Activated CD8-positive, alpha-beta T cell treated with anti-CD3 and anti-CD28 coated beads for 36 hours (primary cell): Measurements from ENCODE around the gene GRK5. TPM values are rescaled to one million over a fixed set of nuclear protein-coding genes. Genes with fewer than 3 reads are reported as not detected.
"Not testable (repeated sequence)": the region's sequence is repeated elsewhere in the genome, so short reads cannot be mapped to it uniquely, and the experiment has no call there.

Experiments used
- ATAC-seq: fragments of 200-7000 bp; cut with Tn5 transposase; one replicate; pipeline ENCODE4 v1.10.0; 2021; ENCODE audit warnings: mild to moderate bottlenecking, moderate library complexity
- CTCF ChIA-PET: fragments of 350-600 bp; sonication (Branson Sonifier 250); formaldehyde crosslinking; loops from one replicate; lab custom pipeline; 2021; ENCODE audit warnings: antibody characterized with exemption; lab: Charles Lee
- POLR2A ChIA-PET: fragments of 350-600 bp; sonication (Branson Sonifier 250); formaldehyde crosslinking; loops from one replicate; lab custom pipeline; 2021; ENCODE audit warnings: antibody characterized with exemption; lab: Charles Lee
- DNase-seq: peaks from one replicate; pipeline ENCODE4 v3.0.0-alpha.2; 2020
- H3K27ac Mint-ChIP-seq: one replicate; pipeline ENCODE4 v1.8.0; 2021; ENCODE audit warnings: mild to moderate bottlenecking, mixed read lengths
- H3K27me3 Mint-ChIP-seq: one replicate; pipeline ENCODE4 v1.8.0; 2021; ENCODE audit warnings: mixed read lengths
- H3K36me3 Mint-ChIP-seq: one replicate; pipeline ENCODE4 v1.8.0; 2021; ENCODE audit warnings: low read depth, mixed read lengths
- H3K4me1 Mint-ChIP-seq: one replicate; pipeline ENCODE4 v1.8.0; 2021; ENCODE audit warnings: low read depth, mixed read lengths
- H3K4me3 Mint-ChIP-seq: one replicate; pipeline ENCODE4 v1.8.0; 2021; ENCODE audit warnings: mild to moderate bottlenecking, moderate library complexity, mixed read lengths
- H3K9me3 Mint-ChIP-seq: one replicate; pipeline ENCODE4 v1.8.0; 2021; ENCODE audit warnings: mixed read lengths
- intact Hi-C: fragments of 100-400 bp; cut with micrococcal nuclease; formaldehyde crosslinking; loops from one replicate; pipeline ENCODE4 v1.10.0; 2022
- total RNA-seq, 2 experiments: library from RNA; stranded (reverse); gene quantifications; one replicate each; pipeline ENCODE4 v1.2.3, GENCODE V29; 2021
- TF ChIP-seq, protein P1 (sequence below): fragments of 200-600 bp; IDR thresholded peaks from one replicate; pipeline ENCODE4 v1.8.0; 2022; ENCODE audit warnings: antibody characterized with exemption, mild to moderate bottlenecking

The GRK5 gene
- total RNA-seq, 2 experiments from 2014 or later, result 14.8 to 15.6 TPM

DNA sequence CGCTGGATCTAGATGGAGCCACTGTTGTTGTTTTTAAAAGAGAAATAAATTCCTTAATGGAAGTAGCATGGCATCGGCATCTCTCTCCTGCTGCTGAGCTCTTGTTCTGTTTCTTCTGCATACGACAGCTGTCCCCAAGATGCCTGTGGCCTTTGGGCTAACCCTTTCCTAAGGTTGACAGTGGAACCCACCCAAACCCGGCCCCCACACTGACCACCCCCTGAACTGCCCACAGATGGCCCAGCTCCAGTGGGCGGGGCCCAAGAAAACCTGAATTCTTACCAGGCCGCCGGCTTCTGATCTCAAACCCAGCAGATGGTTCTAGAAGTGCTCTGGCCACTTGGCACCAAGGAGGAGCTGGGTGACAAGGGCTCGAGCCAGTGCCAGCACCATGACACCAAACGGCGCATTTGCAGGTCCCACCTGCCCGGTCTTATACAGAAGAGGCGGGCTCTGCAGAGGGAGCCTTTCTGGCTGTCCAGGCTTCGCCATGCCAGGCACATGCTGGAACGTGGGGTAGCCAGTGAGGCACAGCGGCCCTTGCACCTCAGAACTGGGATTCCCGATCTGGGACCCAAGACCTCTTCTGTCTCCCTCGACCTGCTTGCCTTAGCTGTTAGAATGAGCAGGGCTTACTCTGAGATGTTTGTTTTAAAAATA, 252.4 kb downstream of the GRK5 start:
- DNase-seq (no peak), ATAC-seq (no peak)
- H3K4me3 Mint-ChIP-seq, result no peak overlapping the region
- TF ChIP-seq, protein P1, sequence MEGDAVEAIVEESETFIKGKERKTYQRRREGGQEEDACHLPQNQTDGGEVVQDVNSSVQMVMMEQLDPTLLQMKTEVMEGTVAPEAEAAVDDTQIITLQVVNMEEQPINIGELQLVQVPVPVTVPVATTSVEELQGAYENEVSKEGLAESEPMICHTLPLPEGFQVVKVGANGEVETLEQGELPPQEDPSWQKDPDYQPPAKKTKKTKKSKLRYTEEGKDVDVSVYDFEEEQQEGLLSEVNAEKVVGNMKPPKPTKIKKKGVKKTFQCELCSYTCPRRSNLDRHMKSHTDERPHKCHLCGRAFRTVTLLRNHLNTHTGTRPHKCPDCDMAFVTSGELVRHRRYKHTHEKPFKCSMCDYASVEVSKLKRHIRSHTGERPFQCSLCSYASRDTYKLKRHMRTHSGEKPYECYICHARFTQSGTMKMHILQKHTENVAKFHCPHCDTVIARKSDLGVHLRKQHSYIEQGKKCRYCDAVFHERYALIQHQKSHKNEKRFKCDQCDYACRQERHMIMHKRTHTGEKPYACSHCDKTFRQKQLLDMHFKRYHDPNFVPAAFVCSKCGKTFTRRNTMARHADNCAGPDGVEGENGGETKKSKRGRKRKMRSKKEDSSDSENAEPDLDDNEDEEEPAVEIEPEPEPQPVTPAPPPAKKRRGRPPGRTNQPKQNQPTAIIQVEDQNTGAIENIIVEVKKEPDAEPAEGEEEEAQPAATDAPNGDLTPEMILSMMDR, result no peak
- ChIA-PET CTCF (interaction anchor here (1.1 to 4.7 kb wide), 3 partner anchors 12 to 260 kb away, joined by 3 to 35 read pairs (median 5); no protein-coding TSS in a partner anchor), POLR2A (no interaction called here)
- no peaks in the 10 kb centered on the region for H3K36me3 Mint-ChIP-seq
- H3K27ac Mint-ChIP-seq, result no peak overlapping the region
- no peaks in the 10 kb centered on the region for H3K27me3 Mint-ChIP-seq
- H3K9me3 Mint-ChIP-seq, result no peaks in the 10 kb centered on the region
- H3K4me1 Mint-ChIP-seq, result peaks cover 3% of the 10 kb centered on the region
- intact Hi-C loops, result no loop called here

DNA sequence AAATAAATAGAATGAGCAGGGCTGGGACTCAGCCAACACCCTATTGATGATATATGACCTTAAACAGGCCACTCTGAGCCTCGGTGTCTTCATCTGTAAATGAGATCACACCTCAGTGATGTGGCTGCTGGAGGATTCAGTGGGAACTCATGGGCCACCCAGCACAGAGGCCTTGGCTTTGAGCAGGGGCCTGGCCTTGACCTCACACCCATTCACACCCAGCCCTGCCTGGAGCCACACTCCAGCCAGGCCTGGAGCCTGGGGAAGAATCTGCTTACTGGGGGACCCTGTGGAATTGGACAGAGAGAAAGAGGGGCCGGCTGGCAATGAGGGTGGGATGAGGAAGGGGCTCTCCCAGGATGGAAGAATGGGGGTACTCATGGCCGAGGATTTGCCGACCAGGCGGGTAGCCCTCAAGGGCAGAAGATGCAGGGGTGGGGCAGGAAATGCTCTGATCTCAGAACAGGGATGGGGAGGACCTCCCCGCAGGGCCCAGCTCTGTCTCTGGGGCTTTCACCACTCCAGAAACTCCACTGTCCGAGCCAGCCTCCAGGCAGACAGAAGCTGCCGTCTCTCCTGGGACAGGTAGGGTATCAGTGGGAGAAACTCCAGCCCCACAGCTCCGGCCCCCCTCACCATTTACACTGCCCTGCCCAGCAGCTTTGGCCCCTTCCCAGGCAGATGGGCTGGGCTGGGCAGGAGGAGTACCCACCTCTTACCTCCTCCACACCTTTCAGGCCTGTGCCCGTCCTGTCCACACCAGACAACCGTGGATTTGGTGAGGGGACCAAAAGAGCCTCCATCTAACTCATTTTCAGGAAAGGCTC, 253.2 kb downstream of the GRK5 start:
- ATAC-seq (no peak), DNase-seq (no peak)
- H3K4me1 Mint-ChIP-seq, result peaks cover 3% of the 10 kb centered on the region
- TF ChIP-seq, protein P1, result no peak
- no peaks in the 10 kb centered on the region for H3K27me3 Mint-ChIP-seq
- H3K27ac Mint-ChIP-seq, result no peak overlapping the region
- CTCF ChIA-PET, result interaction anchor here (4.7 kb wide), 1 partner anchor 16 kb away, joined by 35 read pairs; no protein-coding TSS in a partner anchor
- no peak overlapping the region for H3K4me3 Mint-ChIP-seq
- intact Hi-C loops, result no loop called here
- no peaks in the 10 kb centered on the region for H3K9me3 Mint-ChIP-seq
- no peaks in the 10 kb centered on the region for H3K36me3 Mint-ChIP-seq
- POLR2A ChIA-PET, result no interaction called here

DNA sequence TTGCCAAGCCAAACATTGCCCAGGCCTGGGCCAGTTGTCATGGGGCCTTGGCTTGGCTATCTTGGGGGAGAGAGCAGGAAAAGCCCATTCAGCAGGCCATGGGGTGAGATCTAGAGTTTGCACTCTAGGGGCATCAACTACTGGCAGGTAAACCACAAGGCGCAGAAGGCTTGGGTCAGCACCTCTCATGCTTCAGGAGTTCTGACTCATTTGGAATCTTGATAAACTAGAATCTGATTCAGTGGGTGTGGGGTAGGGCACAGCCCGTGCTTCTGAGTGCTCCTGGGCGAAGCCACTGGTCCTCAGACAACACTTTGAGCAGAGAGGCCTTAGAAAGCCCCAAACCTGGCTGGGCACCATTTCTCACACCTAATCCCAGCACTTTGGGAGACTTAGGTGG, 254.0 kb downstream of the GRK5 start:
- TF ChIP-seq, protein P1, result no peak
- intact Hi-C loops, result no loop called here
- Mint-ChIP-seq H3K9me3 (no peaks in the 10 kb centered on the region), H3K4me1 (peaks cover 9% of the 10 kb centered on the region), H3K27me3 (no peaks in the 10 kb centered on the region), H3K27ac (no peak overlapping the region), H3K4me3 (no peak overlapping the region), H3K36me3 (no peaks in the 10 kb centered on the region)
- ATAC-seq, result peak; percentile 66
- POLR2A ChIA-PET, result no interaction called here
- DNase-seq, result peak; percentile 17
- CTCF ChIA-PET, result no interaction called here

DNA sequence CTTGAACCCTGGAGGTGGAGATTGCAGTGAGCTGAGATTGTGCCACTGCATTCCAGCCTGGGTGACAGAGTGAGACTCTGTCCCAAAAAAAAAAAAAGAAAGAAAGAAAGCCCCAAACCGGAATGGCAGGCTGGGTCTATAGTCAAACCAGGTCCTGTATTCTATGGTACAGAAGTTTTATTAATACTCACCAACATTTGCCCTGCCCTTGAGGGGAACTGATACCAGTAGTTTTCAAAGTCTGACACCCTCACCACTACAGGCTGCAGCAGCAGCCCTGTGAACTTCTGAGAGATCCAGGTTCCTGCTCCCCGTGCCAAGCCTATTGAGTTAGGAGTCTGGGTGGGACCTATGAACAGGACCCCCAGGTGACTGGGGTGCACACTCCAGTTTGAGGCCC, 254.6 kb downstream of the GRK5 start:
- DNase-seq, result no peak
- CTCF ChIA-PET, result no interaction called here
- no peaks in the 10 kb centered on the region for H3K27me3 Mint-ChIP-seq
- H3K4me3 Mint-ChIP-seq, result no peak overlapping the region
- intact Hi-C loops, result no loop called here
- no peak for ATAC-seq
- POLR2A ChIA-PET, result no interaction called here
- H3K27ac Mint-ChIP-seq, result no peak overlapping the region
- H3K4me1 Mint-ChIP-seq, result peaks cover 14% of the 10 kb centered on the region
- TF ChIP-seq, protein P1, result no peak
- no peaks in the 10 kb centered on the region for H3K36me3 Mint-ChIP-seq
- H3K9me3 Mint-ChIP-seq, result no peaks in the 10 kb centered on the region

DNA sequence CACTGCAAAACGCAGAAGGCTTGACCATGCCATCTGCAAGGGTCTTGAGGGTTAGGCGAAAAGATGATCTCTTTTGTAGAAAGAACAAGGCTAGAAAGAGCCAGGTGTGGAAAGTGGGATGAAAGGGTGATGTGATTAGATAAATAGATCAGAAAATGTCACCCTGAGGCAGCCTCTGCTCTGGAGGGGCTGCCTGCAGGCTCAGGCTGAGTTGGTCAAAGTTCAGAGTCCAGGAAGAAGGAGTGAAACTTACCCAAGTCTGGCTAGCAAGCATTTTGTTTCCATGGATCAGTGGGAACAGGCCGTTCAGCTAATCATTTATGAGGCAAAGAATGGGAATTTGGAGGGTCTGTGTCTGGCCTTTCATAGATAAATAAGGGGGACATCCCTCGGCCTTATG, 255.4 kb downstream of the GRK5 start:
- ATAC-seq (no peak), DNase-seq (no peak)
- intact Hi-C loops, result no loop called here
- H3K4me1 Mint-ChIP-seq, result peaks cover 15% of the 10 kb centered on the region
- H3K36me3 Mint-ChIP-seq, result no peaks in the 10 kb centered on the region
- no peak overlapping the region for H3K27ac Mint-ChIP-seq
- no peak overlapping the region for H3K4me3 Mint-ChIP-seq
- POLR2A ChIA-PET, result no interaction called here
- no peaks in the 10 kb centered on the region for H3K27me3 Mint-ChIP-seq
- CTCF ChIA-PET, result no interaction called here
- TF ChIP-seq, protein P1, result no peak
- H3K9me3 Mint-ChIP-seq, result no peaks in the 10 kb centered on the region

DNA sequence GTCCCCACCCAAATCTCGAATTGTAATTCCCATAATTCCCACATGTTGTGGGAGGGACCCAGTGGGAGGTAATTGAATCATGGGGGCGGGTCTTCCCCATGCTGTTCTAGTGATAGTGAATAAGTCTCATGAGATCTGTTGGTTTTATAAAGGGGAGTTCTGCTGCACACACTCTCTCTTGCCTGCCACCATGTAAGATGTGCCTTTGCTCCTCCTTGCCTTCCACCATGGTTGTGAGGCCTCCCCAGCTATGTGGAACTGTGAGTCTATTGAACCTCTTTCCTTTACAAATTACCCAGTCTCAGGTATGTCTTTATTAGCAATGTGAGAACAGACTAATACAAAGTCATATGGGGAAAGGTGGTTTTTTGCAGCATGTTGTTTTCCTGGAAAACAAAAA, 255.8 kb downstream of the GRK5 start:
- H3K27ac Mint-ChIP-seq, H3K9me3 Mint-ChIP-seq, H3K4me3 Mint-ChIP-seq, POLR2A ChIA-PET, H3K36me3 Mint-ChIP-seq, ATAC-seq, intact Hi-C loops, CTCF ChIA-PET, DNase-seq, H3K27me3 Mint-ChIP-seq: not testable (repeated sequence)
- peaks cover 15% of the 10 kb centered on the region for H3K4me1 Mint-ChIP-seq
